GM19239 (cell line): ENCODE results near the gene RIMS1.

ENCODE experiments used
- DNase-seq: peaks from one replicate; pipeline ENCODE4 v3.0.0; 2011; ENCODE audit warnings: low spot score; ENCODE audit not compliant: insufficient read length
- FAIRE-seq: peaks from 2 replicates; lab custom pipeline; 2011; peaks lifted over from hg19 to GRCh38; lab: Jason Lieb, UNC

Gene RIMS1

GRCh38 chr6:72446430-72446829 is 560.1 kb downstream of the RIMS1 start:
- FAIRE-seq = no peak
- DNase-seq = no peak
